Measurements from ENCODE around the gene DOCK3.
"Not testable (repeated sequence)": the region's sequence is repeated elsewhere in the genome, so short reads cannot be mapped to it uniquely, and the experiment has no call there.

GRCh38 chr3:50831009-50831408 lies 156.3 kb downstream of the DOCK3 start:
- not testable (repeated sequence) for TF ChIP-seq CTCF (IDR thresholded peaks at IDR 0.05; ENCODE audit: extremely low read depth in 1 of 2, insufficient read depth in 1 of 2, low read depth in 1 of 2, low read length in 2 of 2); MAX (IDR thresholded peaks at IDR 0.05; ENCODE audit: insufficient read depth, insufficient read length); JUN (IDR thresholded peaks at IDR 0.05; ENCODE audit: borderline replicate concordance, insufficient read depth, insufficient read length, low read depth); EZH2 (IDR thresholded peaks at IDR 0.05; ENCODE audit: borderline replicate concordance, low read depth, low read length, severe bottlenecking); POLR2A (IDR thresholded peaks at IDR 0.05; ENCODE audit: low read depth, low read length); POLR2AphosphoS5 (IDR thresholded peaks at IDR 0.05; ENCODE audit: insufficient read depth, low read depth, low read length); MYC (IDR thresholded peaks at IDR 0.05; ENCODE audit: low read depth, low read length); FOS (IDR thresholded peaks at IDR 0.05; ENCODE audit: borderline replicate concordance, insufficient read depth, low read length); GATA2 (IDR thresholded peaks at IDR 0.05; ENCODE audit: insufficient read depth, insufficient read length, low read depth, low read length)

All from endothelial cell of umbilical vein (primary cell).